BE2C (cell line): ENCODE data around the gene MAN1B1.

Source experiments
- DNase-seq: peaks from one replicate; pipeline ENCODE4 v3.0.0-alpha.2; 2020
- H3K27me3 ChIP-seq: fragments of 250-450 bp; sonication (Bioruptor Pico); 2 replicates; pipeline ENCODE4 v1.5.1; 2020; ENCODE audit warnings: mild to moderate bottlenecking
- H3K36me3 ChIP-seq: fragments of 250-450 bp; sonication (Bioruptor Pico); 2 replicates; pipeline ENCODE4 v1.5.1; 2020; ENCODE audit warnings: mild to moderate bottlenecking
- H3K4me1 ChIP-seq: fragments of 250-450 bp; sonication (Bioruptor Pico); 2 replicates; pipeline ENCODE4 v1.5.1; 2020
- H3K4me3 ChIP-seq: 2 replicates; pipeline ENCODE4 v1.5.1; 2011; ENCODE audit warnings: low read depth, low read length
- H3K9me3 ChIP-seq: fragments of 250-450 bp; sonication (Bioruptor Pico); 2 replicates; pipeline ENCODE4 v1.5.1; 2020
- CTCF ChIP-seq: IDR thresholded peaks from 2 replicates; pipeline ENCODE4 v1.5.1; 2012; ENCODE audit warnings: mild to moderate bottlenecking, low read depth, low read length

MAN1B1 gene

GRCh38 chr9:137126786-137127185, 40.0 kb downstream of the MAN1B1 start:
- Histone ChIP-seq H3K4me3 (peak overlapping the region; percentile 70), H3K27me3 (no peaks in the 10 kb centered on the region), H3K36me3 (no peaks in the 10 kb centered on the region), H3K9me3 (no peaks in the 10 kb centered on the region), H3K4me1 (no peaks in the 10 kb centered on the region)
- no peak for DNase-seq
- no peak for TF ChIP-seq CTCF

GRCh38 chr9:137127301-137128157, 40.7 kb downstream of the MAN1B1 start:
- Histone ChIP-seq H3K27me3 (no peaks in the 10 kb centered on the region), H3K9me3 (no peaks in the 10 kb centered on the region), H3K4me3 (peak overlapping the region; percentile 70), H3K36me3 (no peaks in the 10 kb centered on the region), H3K4me1 (no peaks in the 10 kb centered on the region)
- DNase-seq = peak; percentile 54
- TF ChIP-seq CTCF = no peak

- Histone ChIP-seq H3K9me3 (no peaks in the 10 kb centered on the region), H3K4me1 (no peaks in the 10 kb centered on the region), H3K27me3 (no peaks in the 10 kb centered on the region), H3K4me3 (peak overlapping the region; percentile 70), H3K36me3 (no peaks in the 10 kb centered on the region)
- DNase-seq = no peak
- TF ChIP-seq CTCF = no peak
Observed at GRCh38 chr9:137128158-137128861, 41.5 kb downstream of the MAN1B1 start.

- no peak for TF ChIP-seq CTCF
- peak; percentile 61 for DNase-seq
- no peaks in the 10 kb centered on the region for H3K4me1 ChIP-seq
- H3K27me3 ChIP-seq = no peaks in the 10 kb centered on the region
- H3K36me3 ChIP-seq = no peaks in the 10 kb centered on the region
- H3K4me3 ChIP-seq = peak overlapping the region; percentile 70
- H3K9me3 ChIP-seq = no peaks in the 10 kb centered on the region
Observed at GRCh38 chr9:137128862-137129455, 42.2 kb downstream of the MAN1B1 start.

- H3K4me1 ChIP-seq = no peaks in the 10 kb centered on the region
- H3K4me3 ChIP-seq = peak overlapping the region; percentile 70
- no peaks in the 10 kb centered on the region for H3K9me3 ChIP-seq
- no peak for TF ChIP-seq CTCF
- peak; percentile 95 for DNase-seq
- no peaks in the 10 kb centered on the region for H3K36me3 ChIP-seq
- H3K27me3 ChIP-seq = no peaks in the 10 kb centered on the region
Observed at GRCh38 chr9:137129456-137130175, 42.8 kb downstream of the MAN1B1 start.
